ENCODE results near the gene SMYD3. TPM values are rescaled to one million over a fixed set of nuclear protein-coding genes. Genes with fewer than 3 reads are reported as not detected.

The SMYD3 gene
- total and polyA plus RNA-seq, 2 of the 13 experiments (the other 11 are each of a cell fraction or from before 2014, with no cell fraction given): 27.7 to 35.8 TPM

GRCh38 chr1:246381452-246381851 is 125.6 kb downstream of the SMYD3 start:
- no peaks in the 10 kb centered on the region for H4K20me1 ChIP-seq (ENCODE audit: insufficient read depth, low read length)
- ChIA-PET CTCF (ENCODE audit: low intra/inter-chr PET ratio, low total read pairs) (no interaction called here), POLR2A (no interaction called here)
- H2AFZ ChIP-seq (ENCODE audit: low read length): no peak overlapping the region
- intact Hi-C loops (cut with micrococcal nuclease; ENCODE audit: unreplicated experiment) (no loop called here), in situ Hi-C loops (cut with HindIII; ENCODE audit: extremely low pct_ligation_motif_present, low pct_unique_long_range_greater_than_20kb) (no loop called here)
- 94% methylated on average over 5 of the region's 5 CpGs for WGBS (ENCODE audit: low lambda C conversion rate)
- TF ChIP-seq ZBTB39 (CRISPR knock-in tag; IDR thresholded peaks at IDR 0.05) (no peak), ARID3A (IDR thresholded peaks at IDR 0.05; ENCODE audit: low read depth, low read length) (no peak), ZNF234 (CRISPR knock-in tag; conservative IDR thresholded peaks at IDR 0.05) (no peak), ZFP36L2 (CRISPR knock-in tag; IDR thresholded peaks at IDR 0.05) (no peak), TP53 (CRISPR knock-in tag; conservative IDR thresholded peaks at IDR 0.05) (no peak), TCF7L2 (IDR thresholded peaks at IDR 0.05; ENCODE audit: low read depth, low read length) (no peak), KAT2B (IDR thresholded peaks at IDR 0.05; ENCODE audit: borderline replicate concordance, low read depth, low read length) (no peak), SNAPC2 (CRISPR knock-in tag; IDR thresholded peaks at IDR 0.05) (no peak), POLR2A (IDR thresholded peaks at IDR 0.05; ENCODE audit: insufficient read depth in 1 of 2, low read depth in 2 of 2, low read length in 2 of 2) (no peak), NFAT5 (CRISPR knock-in tag; IDR thresholded peaks at IDR 0.05) (no peak), ZMAT3 (CRISPR knock-in tag; conservative IDR thresholded peaks at IDR 0.05) (no peak)
- no peaks in the 10 kb centered on the region for H3K27me3 ChIP-seq (ENCODE audit: control insufficient read depth in 1 of 2, insufficient read depth in 2 of 2, low read length in 2 of 2)
- H3K36me3 ChIP-seq (replicated peaks in 1 of 2; ENCODE audit: control insufficient read depth in 1 of 2, insufficient read depth in 2 of 2, low read length in 2 of 2): no peaks in the 10 kb centered on the region
- H3K27ac ChIP-seq (ENCODE audit: extremely low read length, insufficient read depth, low read length): no peak overlapping the region
- no peak overlapping the region for H3K4me3 ChIP-seq (replicated peaks in 1 of 3; ENCODE audit: insufficient read depth in 1 of 3, low read depth in 2 of 3, low read length in 3 of 3)
- FAIRE-seq (no peak), DNase-seq (ENCODE audit: low spot score) (no peak), ATAC-seq (no peak)
- no peaks in the 10 kb centered on the region for H3K9me3 ChIP-seq (ENCODE audit: low read length)
- H3K4me1 ChIP-seq (ENCODE audit: insufficient read depth, low read length): no peaks in the 10 kb centered on the region
- H3K9ac ChIP-seq (ENCODE audit: insufficient read depth, low read depth, low read length): no peak overlapping the region
- H3K4me2 ChIP-seq (ENCODE audit: low read depth, low read length): no peak overlapping the region
- no TSS peak for BruUV-seq (replicated peaks)
- H3K79me2 ChIP-seq (ENCODE audit: insufficient read depth, low read length): no peaks in the 10 kb centered on the region
